G401 (cell line): ENCODE measurements around the gene MBIP. TPM values are rescaled to one million over a fixed set of nuclear protein-coding genes. Genes with fewer than 3 reads are reported as not detected.

Source experiments
- DNase-seq: peaks from one replicate; pipeline ENCODE4 v3.0.0-alpha.2; 2015; ENCODE audit warnings: low spot score
- in situ Hi-C: cut with HindIII; loops from 2 replicates; pipeline ENCODE4 v1.10.0; 2016; ENCODE audit warnings: low sequenced_read_pairs, mixed read lengths
- total RNA-seq: library from RNA; depleted of rRNA; stranded (reverse); fragments of >200 nt; shearing (Covaris generic); gene quantifications from 2 replicates; pipeline ENCODE4 v1.2.3, GENCODE V29; 2014; rRNA removed

MBIP gene
- total RNA-seq, 1 experiment from 2014 or later = 9.6 TPM

DNA sequence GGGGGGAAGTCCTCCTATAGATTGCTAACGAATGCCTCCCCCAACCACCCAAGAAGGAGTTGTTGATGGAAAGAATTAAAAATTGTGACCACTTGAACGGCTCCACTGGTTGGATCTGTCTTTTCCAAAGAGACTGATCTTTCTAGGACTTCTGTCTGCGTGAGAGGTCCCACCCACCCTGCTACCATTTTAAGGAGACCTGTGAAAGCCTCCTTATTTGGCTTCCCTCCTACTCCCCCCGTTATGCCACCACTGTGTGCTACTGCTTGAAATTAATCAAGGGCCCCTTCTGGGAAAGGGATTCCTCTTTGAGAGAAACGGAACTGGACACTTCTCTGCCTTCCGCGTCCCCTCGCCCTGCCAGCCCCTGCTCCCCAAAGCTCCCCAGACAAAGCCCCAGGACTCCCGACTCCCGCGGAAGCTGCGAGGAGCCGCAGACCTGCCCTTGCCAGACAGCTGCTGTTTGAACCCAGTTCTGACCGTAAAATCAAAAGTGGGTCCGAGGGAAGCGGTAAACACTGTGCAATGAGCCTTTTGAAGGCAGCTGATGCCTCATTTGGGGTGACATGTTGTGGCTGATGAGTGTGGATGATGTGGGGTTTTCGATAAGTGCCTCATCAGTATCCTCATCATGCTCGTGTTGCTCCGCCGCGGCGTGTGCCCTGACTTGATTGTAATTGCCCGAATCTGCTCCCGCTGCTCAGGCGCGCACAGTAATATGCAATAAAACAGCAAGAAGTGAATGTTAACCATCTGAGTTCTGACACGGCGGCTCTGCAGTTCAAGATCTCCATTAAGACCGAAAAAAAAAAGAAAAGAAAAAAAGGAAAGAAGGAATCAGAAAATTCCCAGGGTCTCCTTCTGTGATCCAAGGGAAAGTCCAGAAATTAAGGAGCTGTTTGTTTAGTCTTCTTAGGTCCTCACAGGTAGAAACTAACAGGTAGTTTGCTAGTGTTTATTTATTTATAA lies 48.2 kb downstream of the MBIP start:
- DNase-seq = no peak
- in situ Hi-C loops = no loop called here

DNA sequence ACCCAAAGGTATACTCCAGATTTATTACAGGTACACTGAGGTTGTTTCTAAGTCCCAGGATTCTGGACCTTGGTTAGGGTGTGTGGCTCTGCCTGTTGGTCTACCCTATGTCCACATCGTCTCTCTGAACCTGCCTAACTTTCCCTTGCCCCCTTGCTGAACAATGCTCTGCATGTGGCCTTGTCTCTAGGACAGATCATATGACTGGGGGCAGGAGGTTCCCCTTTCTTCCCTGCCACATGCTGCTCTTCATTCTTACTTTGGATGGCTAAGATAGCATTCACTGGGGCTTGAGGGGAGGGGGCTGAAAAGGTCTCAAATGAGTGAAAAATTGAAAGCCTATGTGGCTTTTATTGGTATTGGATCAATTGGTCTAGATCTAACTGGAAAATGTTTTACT lies 49.2 kb downstream of the MBIP start:
- in situ Hi-C loops = no loop called here
- no peak for DNase-seq

DNA sequence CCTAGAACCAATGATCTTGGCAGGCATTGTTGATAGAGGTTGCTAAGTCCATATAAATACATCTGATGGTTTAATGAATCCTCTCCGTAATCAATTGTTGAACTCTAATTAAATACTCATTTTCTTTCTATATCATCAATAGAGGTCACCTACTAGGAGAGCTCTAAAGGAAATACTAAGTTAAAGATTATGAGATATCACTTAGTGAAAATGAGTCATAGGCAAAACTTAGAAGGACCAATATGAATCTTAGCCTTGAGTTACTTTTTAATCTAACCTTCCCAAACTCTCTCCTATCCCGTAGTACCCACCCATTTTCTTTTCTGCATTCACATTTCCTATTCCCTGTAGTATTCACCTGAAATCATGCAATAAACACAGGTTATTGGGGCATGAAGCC lies 50.2 kb downstream of the MBIP start:
- in situ Hi-C loops = no loop called here
- DNase-seq = no peak

DNA sequence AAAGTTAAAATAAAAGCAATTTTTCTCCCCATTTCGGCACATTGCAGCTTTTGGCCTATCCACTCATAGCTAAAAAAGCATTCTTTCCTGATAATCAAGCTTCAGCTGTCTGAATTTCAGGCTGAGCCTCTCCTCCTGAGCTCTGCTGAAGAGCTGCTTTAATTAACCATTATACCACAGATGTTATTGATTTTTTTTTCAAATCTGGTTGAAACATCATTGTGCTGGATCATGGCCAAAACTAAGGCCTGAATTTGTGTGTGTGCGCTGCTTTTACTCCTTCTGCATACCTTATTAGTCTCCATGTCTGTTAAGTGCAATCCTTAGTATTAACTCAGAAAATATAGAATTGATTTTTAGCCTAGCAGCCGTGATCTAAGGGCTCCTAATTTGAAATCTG lies 52.3 kb downstream of the MBIP start:
- in situ Hi-C loops = no loop called here
- DNase-seq = no peak

DNA sequence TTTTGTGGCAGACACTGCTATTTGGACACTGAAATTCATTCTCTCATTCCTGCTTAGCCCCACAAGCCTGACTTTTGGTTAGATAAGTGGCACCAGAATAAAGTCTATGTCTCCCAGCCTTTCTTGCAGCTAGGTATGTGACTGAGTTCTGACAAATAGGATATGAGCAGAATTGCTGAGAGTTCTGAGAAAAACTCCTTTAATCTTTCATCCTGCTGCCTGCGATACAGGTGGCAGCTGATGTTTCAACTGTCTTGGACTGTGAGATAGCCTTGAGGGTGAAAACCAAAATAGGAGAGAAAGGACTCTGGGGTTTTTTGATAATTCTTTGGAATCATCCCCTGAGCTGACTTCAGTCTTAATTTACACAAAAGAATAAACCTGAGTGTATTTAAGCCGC lies 55.8 kb downstream of the MBIP start:
- no peak for DNase-seq
- in situ Hi-C loops = no loop called here

DNA sequence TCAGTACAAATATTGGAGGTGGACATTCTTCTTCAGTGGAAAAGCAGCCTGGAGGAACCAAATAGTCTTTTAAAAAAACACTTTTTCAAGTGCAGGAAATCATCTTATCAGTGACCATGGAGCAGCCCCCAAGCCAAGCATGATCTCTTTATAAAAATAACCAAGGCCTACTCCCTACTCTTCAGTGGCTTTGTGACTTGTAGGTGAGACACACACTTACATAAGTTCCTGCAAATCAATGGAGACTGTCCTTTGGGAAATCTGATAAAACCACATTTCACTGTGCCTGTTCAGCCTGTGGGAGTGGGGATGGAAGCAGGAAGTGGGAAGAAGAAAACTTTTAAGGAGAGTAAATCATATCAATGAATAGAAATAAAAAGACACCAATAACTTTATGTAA lies 56.3 kb downstream of the MBIP start:
- DNase-seq = no peak
- in situ Hi-C loops = no loop called here

DNA sequence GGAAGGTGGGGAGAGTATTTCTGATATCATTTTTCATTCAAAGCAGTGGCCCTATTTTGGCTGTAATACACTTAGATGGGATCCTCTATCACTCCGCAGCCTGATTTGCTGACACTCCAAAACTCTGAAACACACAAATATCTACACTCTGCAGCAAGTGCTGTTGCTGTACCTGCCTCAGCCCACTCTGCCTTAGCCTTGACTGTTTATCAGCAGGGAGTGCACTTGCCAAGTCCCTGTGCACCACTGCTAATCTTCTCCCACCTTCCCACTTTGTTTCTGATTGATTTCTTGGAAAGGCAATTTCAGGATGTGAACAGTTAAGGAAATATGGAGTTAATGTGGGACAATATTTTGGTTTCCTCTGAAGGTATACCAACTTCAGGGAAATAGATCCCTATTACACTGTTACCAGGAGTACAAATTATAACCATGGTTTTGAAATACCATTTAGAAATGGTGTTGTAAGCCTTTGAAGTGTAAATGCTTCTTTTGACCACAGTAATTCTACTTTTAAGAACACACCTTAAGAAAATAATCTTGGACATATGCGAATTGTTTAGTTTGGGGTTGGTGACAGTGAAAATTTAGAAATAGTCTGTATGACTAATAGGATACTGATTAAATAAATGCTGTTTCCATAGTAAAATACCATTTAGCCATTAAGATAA lies 59.3 kb downstream of the MBIP start:
- DNase-seq = no peak
- in situ Hi-C loops = no loop called here

DNA sequence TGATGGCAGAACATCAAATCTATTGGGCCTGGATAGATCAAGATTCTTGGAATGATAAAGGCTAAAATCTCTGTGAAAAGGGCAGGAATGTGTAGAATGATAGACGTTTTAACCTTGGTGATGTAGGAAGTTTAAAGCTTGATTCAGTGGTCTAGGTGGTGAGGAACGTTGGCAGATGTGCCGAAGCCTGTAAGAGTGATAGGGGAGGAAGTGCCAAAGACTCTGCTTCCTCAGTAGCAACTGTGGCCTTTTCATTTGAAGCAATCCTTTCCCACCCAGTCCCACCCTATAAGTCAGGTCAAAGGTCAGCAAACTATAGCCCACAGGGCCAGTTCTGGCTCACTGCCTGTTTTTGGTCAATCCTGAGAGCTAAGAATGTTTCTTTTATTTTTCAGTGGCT lies 62.2 kb downstream of the MBIP start:
- in situ Hi-C loops = no loop called here
- no peak for DNase-seq

DNA sequence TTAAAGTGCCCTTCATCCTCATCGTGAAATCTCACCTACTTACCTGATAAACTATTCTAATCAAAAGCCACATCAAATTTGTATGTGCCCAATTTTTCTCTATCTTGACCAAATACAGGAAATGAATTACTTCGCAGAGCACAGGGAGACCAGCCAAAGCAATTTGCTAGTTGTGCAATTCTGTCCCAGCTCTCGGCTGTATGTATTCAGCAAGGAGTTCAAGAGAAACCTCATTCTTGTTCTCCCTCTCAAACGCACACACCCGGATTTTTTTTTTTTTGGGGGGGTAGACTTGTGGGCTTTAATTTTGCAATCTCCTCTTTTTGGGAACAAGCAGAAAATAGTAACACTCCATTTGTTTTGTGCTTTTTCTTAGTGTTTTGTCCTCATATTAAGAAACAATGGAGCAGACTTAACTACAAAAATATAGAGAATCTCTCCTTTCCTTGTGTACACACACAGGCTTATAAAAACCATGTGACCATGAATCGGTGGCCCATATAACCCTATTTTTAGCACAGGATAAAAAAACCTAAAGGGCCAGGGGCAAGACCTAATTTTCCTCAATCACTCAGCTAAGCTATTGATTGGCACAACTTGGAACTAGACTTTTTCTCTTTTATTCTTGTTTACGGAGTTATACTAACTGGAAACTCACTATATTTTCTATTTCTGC lies 64.2 kb downstream of the MBIP start:
- in situ Hi-C loops = no loop called here
- DNase-seq = no peak

DNA sequence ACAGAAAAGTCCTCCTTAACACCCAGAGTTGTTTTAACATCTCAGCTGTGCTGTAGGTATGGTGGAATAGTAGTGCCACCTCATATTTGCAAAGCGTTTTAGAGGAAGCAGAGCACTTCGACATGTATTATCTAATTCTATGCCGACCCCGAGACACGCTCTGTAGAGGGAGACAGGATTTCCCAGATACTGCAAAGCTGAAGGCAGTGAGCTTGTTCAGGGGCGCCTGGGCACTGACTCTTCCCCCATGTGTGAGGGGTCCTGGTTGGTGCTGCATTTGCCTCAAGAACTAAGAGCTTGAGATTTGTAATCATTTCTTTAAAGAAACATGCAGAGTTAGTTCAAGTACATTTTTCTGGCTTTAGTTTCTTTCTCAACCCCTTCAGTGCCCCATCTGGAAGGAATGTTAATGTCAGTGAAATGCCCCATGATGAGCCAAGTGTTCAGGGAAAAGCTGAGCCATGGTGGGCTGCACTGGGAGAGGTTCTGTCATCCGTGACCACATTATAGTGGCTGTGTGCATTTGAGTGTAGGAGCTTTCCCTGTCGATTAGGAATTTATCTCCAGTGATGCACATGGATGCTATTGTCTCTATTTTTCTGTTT lies 66.3 kb downstream of the MBIP start:
- in situ Hi-C loops = no loop called here
- no peak for DNase-seq

Other genes starting within 250 kb of the MBIP start
- gene PTCSC3, start 143.9 kb downstream of the MBIP start, total RNA-seq = not detected in 2 replicates
- gene NKX2-1, start 199.6 kb upstream of the MBIP start, total RNA-seq = not detected in 2 replicates